GM23338 (cell line): ENCODE measurements around the gene FECH. TPM values are rescaled to one million over a fixed set of nuclear protein-coding genes. Genes with fewer than 3 reads are reported as not detected.

Experiments used
- ATAC-seq: fragments of 200-7000 bp; cut with Tn5 transposase; 3 replicates; pipeline ENCODE4 v1.9.1; 2020
- DNase-seq: peaks from one replicate; pipeline ENCODE4 v3.0.0-alpha.2; 2015; ENCODE audit warnings: low spot score
- H2AFZ ChIP-seq: fragments of 200-600 bp; sonication (generic); 2 replicates; pipeline ENCODE4 v1.8.0; 2016; ENCODE audit warnings: antibody characterized with exemption, mild to moderate bottlenecking, moderate library complexity
- H3F3A ChIP-seq: fragments of 200-600 bp; sonication (generic); replicated peaks from 2 replicates; pipeline ENCODE4 v1.8.0; 2017; ENCODE audit warnings: antibody characterized with exemption, mixed run types, low read depth
- H3K27ac ChIP-seq: fragments of 200-600 bp; sonication (generic); 2 replicates; pipeline ENCODE4 v1.6.1; 2016; ENCODE audit warnings: low read depth
- H3K27me3 ChIP-seq: fragments of 200-600 bp; sonication (generic); 2 replicates; pipeline ENCODE4 v1.8.0; 2016; ENCODE audit warnings: mild to moderate bottlenecking, mixed run types, moderate library complexity; ENCODE audit not compliant: insufficient read depth
- H3K36me3 ChIP-seq: fragments of 200-600 bp; sonication (generic); 2 replicates; pipeline ENCODE4 v1.8.0; 2016; ENCODE audit warnings: mild to moderate bottlenecking; ENCODE audit not compliant: insufficient read depth
- H3K4me1 ChIP-seq: fragments of 200-600 bp; sonication (generic); 2 replicates; pipeline ENCODE4 v1.8.0; 2016; ENCODE audit warnings: mild to moderate bottlenecking, moderate library complexity; ENCODE audit not compliant: insufficient read depth
- H3K4me2 ChIP-seq: fragments of 200-600 bp; sonication (generic); 2 replicates; pipeline ENCODE4 v1.7.1; 2017; ENCODE audit warnings: mixed run types
- H3K4me3 ChIP-seq: fragments of 200-600 bp; sonication (generic); 2 replicates; pipeline ENCODE4 v1.6.1; 2016; ENCODE audit warnings: mixed run types
- H3K79me2 ChIP-seq: fragments of 200-600 bp; sonication (generic); replicated peaks from 2 replicates; pipeline ENCODE4 v1.8.0; 2017; ENCODE audit warnings: mild to moderate bottlenecking; ENCODE audit not compliant: insufficient read depth
- H3K9me2 ChIP-seq: fragments of 200-600 bp; sonication (generic); 2 replicates; pipeline ENCODE4 v1.8.0; 2017; ENCODE audit not compliant: insufficient read depth
- H4K20me1 ChIP-seq: fragments of 200-600 bp; sonication (generic); replicated peaks from 2 replicates; pipeline ENCODE4 v1.8.0; 2017; ENCODE audit warnings: mild to moderate bottlenecking; ENCODE audit not compliant: insufficient read depth
- H3K27ac Mint-ChIP-seq: 2 replicates; pipeline ENCODE4 v1.8.0; 2020; ENCODE audit warnings: inconsistent platforms, mild to moderate bottlenecking, moderate library complexity, mixed read lengths
- H3K27me3 Mint-ChIP-seq: 3 replicates; pipeline ENCODE4 v1.8.0; 2022; ENCODE audit warnings: low read depth, mild to moderate bottlenecking, moderate library complexity, mixed read lengths, inconsistent platforms; ENCODE audit not compliant: insufficient read depth, poor library complexity
- H3K36me3 Mint-ChIP-seq: 3 replicates; pipeline ENCODE4 v1.8.0; 2021; ENCODE audit warnings: low read depth, mild to moderate bottlenecking, inconsistent platforms, moderate library complexity, mixed read lengths
- H3K4me1 Mint-ChIP-seq: 3 replicates; pipeline ENCODE4 v1.8.0; 2020; ENCODE audit warnings: mild to moderate bottlenecking, inconsistent platforms, mixed read lengths
- H3K4me3 Mint-ChIP-seq: 3 replicates; pipeline ENCODE4 v1.8.0; 2021; ENCODE audit warnings: moderate library complexity, mild to moderate bottlenecking, inconsistent platforms, mixed read lengths
- H3K9me3 Mint-ChIP-seq: 3 replicates; pipeline ENCODE4 v1.8.0; 2020; ENCODE audit warnings: moderate library complexity, mild to moderate bottlenecking, inconsistent platforms, mixed read lengths
- CREB1 ChIP-seq: fragments of 250-450 bp; sonication (Bioruptor Pico); IDR thresholded peaks from 2 replicates; pipeline ENCODE4 v1.5.0; 2020; ENCODE audit warnings: low read depth, mild to moderate bottlenecking, moderate library complexity
- CTCF ChIP-seq, 2 experiments: fragments of 200-600 bp in 1 of 2; sonication (generic) in 1 of 2; conservative IDR thresholded peaks; 2 replicates each; pipeline versions ENCODE4 v1.5.1 to v1.6.1; 2016 to 2017; ENCODE audit warnings: antibody characterized with exemption in 2 of 2, low read depth in 2 of 2, mild to moderate bottlenecking in 2 of 2, moderate library complexity in 1 of 2
- ETS1 ChIP-seq: IDR thresholded peaks from 2 replicates; pipeline ENCODE4 v1.6.1; 2016; ENCODE audit warnings: antibody characterized with exemption
- EZH2 ChIP-seq: fragments of 200-600 bp; sonication (generic); IDR thresholded peaks from one replicate; pipeline ENCODE4 v1.8.0; 2017; ENCODE audit warnings: antibody characterized with exemption, mild to moderate bottlenecking, low read depth; ENCODE audit not compliant: unreplicated experiment
- EZH2phosphoT487 ChIP-seq: fragments of 200-600 bp; sonication (generic); IDR thresholded peaks from one replicate; pipeline ENCODE4 v1.8.1; 2018; ENCODE audit warnings: antibody characterized with exemption; ENCODE audit not compliant: unreplicated experiment
- JUNB ChIP-seq: IDR thresholded peaks from one replicate; pipeline ENCODE4 v1.6.1; 2016; ENCODE audit warnings: antibody characterized with exemption; ENCODE audit not compliant: unreplicated experiment
- NANOG ChIP-seq: IDR thresholded peaks from 2 replicates; pipeline ENCODE4 v1.6.1; 2016; ENCODE audit warnings: antibody characterized with exemption, borderline replicate concordance
- POLR2AphosphoS5 ChIP-seq: IDR thresholded peaks from 2 replicates; pipeline ENCODE4 v1.6.1; 2016; ENCODE audit warnings: antibody characterized with exemption, low read depth
- REST ChIP-seq: IDR thresholded peaks from one replicate; pipeline ENCODE4 v1.6.1; 2018; ENCODE audit warnings: antibody characterized with exemption; ENCODE audit not compliant: unreplicated experiment
- STAT1 ChIP-seq: IDR thresholded peaks from one replicate; pipeline ENCODE4 v1.6.1; 2016; ENCODE audit warnings: antibody characterized with exemption; ENCODE audit not compliant: unreplicated experiment
- ZNF114 ChIP-seq: fragments of 250-450 bp; sonication (Bioruptor Pico); IDR thresholded peaks from 2 replicates; pipeline ENCODE4 v1.5.0; 2020; ENCODE audit warnings: mild to moderate bottlenecking, moderate library complexity
- ZNF331 ChIP-seq: fragments of 250-450 bp; sonication (Bioruptor Pico); IDR thresholded peaks from 2 replicates; pipeline ENCODE4 v1.5.0; 2020; ENCODE audit warnings: low read depth, mild to moderate bottlenecking, moderate library complexity
- ZNF462 ChIP-seq: fragments of 250-450 bp; sonication (Bioruptor Pico); IDR thresholded peaks from 2 replicates; pipeline ENCODE4 v1.5.0; 2020; ENCODE audit warnings: mild to moderate bottlenecking, moderate library complexity
- polyA plus RNA-seq: library from polyadenylated mRNA; unstranded; fragments of >200 nt; fragmentation: Nextera tagmentation; extraction: Ambion mirVana; gene quantifications from 2 replicates; pipeline ENCODE4 v1.2.1, GENCODE V29; 2016
- total RNA-seq: library from RNA; depleted of rRNA; stranded (reverse); fragments of >200 nt; shearing (Covaris generic); gene quantifications from 2 replicates; pipeline ENCODE4 v1.2.3, GENCODE V29; 2014

The FECH gene
- total and polyA plus RNA-seq, 2 experiments from 2014 or later: 5.8 to 35.5 TPM

GRCh38 chr18:57589161-57589560 is 2.7 kb upstream of the FECH start:
- Histone ChIP-seq H3K9me2 (no peaks in the 10 kb centered on the region), H3K36me3 (no peaks in the 10 kb centered on the region), H3K4me3 (no peak overlapping the region), H2AFZ (no peak overlapping the region), H3F3A (0 out of 2 replicates have a peak, but pooled peaks cover 3% of the 10 kb centered on the region), H3K27ac (no peak overlapping the region), H3K27me3 (no peaks in the 10 kb centered on the region), H3K4me1 (peaks cover 16% of the 10 kb centered on the region), H4K20me1 (no peaks in the 10 kb centered on the region), H3K79me2 (no peaks in the 10 kb centered on the region), H3K4me2 (no peak overlapping the region)
- DNase-seq (no peak), ATAC-seq (no peak)
- peaks cover 7% of the 10 kb centered on the region for H3K27me3 Mint-ChIP-seq
- no peaks in the 10 kb centered on the region for H3K9me3 Mint-ChIP-seq
- no peak overlapping the region for H3K4me3 Mint-ChIP-seq
- no peaks in the 10 kb centered on the region; the same call in 2 of the 3 replicates for H3K36me3 Mint-ChIP-seq
- TF ChIP-seq NANOG: no peak
- TF ChIP-seq JUNB: no peak
- TF ChIP-seq CTCF (conservative IDR thresholded peaks at IDR 0.05; ENCODE audit: low read depth in 2 of 2): no peak
- TF ChIP-seq CREB1 (CRISPR knock-in tag): no peak
- no peak for TF ChIP-seq POLR2AphosphoS5
- TF ChIP-seq ZNF114 (CRISPR knock-in tag): no peak
- no peak for TF ChIP-seq REST
- no peak for TF ChIP-seq EZH2phosphoT487
- no peak for TF ChIP-seq ZNF462 (CRISPR knock-in tag)
- TF ChIP-seq ETS1: no peak
- TF ChIP-seq EZH2: no peak
- no peak for TF ChIP-seq STAT1
- TF ChIP-seq ZNF331 (CRISPR knock-in tag): no peak
- peaks cover 16% of the 10 kb centered on the region for H3K4me1 Mint-ChIP-seq
- H3K27ac Mint-ChIP-seq: no peak overlapping the region
